Measurements from ENCODE around the gene ITPR3.

ITPR3 gene

DNA sequence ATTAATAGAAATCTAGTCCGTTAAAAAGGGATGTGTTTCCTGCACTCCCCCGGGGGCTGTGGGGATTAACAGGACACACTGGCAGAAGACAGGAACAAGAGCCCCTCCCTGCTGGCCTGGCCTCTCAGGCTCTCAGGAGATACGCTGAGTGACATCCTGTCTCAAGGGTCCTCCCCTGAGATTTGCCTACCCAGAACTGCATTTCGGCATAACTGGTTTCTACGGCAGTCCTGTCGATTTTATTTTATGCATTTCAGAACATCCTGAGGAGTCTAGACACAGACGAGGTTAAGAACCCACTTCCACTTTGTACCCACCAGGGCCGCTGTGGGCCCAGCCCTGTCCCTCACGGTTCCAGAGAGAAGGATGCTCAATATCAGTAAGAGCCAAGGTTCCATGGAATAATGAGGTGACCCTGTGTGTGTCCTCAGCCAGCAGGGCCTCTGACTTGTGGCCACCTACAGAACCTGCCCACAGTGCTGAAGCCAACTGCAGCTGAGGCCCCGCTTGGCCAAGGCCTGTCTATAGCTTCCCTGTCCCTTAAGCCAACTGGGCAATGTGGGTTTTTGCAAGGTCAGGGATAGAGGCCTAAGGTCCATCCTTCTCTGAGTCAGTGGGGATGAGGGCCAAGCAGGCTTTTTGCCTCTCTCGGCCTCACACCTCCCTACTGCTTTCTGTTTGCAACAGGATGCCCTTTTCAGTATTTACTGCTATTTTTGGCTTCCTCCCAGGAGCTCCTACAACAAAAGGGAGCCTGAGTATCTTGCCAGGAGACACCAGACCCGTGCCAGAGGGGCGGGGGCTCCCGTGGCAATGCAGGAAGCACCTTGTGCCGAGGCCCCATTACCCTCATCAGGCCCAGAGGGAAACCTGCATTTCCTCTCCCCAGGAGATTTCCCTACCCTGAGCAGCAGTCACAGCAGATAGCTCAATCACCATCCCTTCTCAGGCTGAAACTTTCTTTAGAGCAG, 75.7 kb downstream of the ITPR3 start:
- H3K4me3 ChIP-seq = no peak overlapping the region
- no peaks in the 10 kb centered on the region for H3K4me1 ChIP-seq
- in situ Hi-C loops (cut with MboI; ENCODE audit: low sequenced_read_pairs) = no loop called here
- peaks cover 84% of the 10 kb centered on the region for H3K36me3 ChIP-seq (replicated peaks)
- H3K9me3 ChIP-seq = no peaks in the 10 kb centered on the region
- H3K27me3 ChIP-seq (ENCODE audit: low read depth) = no peaks in the 10 kb centered on the region
- DNase-seq (ENCODE audit: low spot score in 2 of 2) = no peak

DNA sequence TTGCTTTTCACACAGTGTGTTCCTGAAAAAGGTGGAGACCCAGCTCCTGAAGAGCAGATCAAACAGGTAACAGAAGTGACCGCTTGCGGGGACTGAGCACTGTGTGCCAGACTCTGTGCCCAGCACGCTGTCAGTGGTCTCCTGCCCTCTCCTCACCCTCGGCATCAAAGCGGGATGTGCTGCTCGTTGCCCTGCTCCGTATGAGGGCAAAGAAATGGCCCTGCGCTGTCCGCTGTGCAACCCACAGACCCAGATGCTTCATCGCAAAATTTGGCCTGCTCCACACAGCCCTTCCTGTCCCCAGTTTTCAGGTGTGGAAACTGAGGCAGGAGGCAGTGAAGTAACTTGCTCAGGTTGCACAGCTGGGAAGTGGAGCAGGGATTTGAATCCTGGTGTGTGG, 76.7 kb downstream of the ITPR3 start:
- H3K4me1 ChIP-seq = no peaks in the 10 kb centered on the region
- H3K36me3 ChIP-seq (replicated peaks) = peaks cover 80% of the 10 kb centered on the region
- H3K27me3 ChIP-seq (ENCODE audit: low read depth) = no peaks in the 10 kb centered on the region
- H3K9me3 ChIP-seq = no peaks in the 10 kb centered on the region
- DNase-seq (ENCODE audit: low spot score in 2 of 2) = no peak
- H3K4me3 ChIP-seq = no peak overlapping the region
- in situ Hi-C loops (cut with MboI; ENCODE audit: low sequenced_read_pairs) = no loop called here

DNA sequence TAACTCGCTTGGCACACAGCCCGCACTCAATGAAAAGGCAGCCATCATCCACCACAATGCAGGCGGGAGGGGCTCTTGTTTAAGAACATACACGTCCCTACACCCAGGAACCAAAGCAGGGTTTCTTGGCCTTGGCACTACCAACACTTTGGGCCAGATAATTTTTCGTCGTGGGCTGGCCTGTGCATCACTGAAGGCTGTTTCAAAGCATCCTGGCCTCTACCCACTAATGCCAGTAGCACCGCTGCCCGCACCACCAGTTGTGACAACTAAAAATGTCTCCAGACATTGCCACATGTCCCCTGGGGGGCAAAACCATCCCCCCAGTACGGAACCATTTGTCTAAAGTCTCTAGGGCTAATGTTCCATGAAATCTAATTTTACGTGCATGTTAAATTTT, 77.4 kb downstream of the ITPR3 start:
- Histone ChIP-seq H3K36me3 (replicated peaks) (peaks cover 75% of the 10 kb centered on the region), H3K4me1 (no peaks in the 10 kb centered on the region), H3K9me3 (no peaks in the 10 kb centered on the region), H3K4me3 (no peak overlapping the region), H3K27me3 (ENCODE audit: low read depth) (no peaks in the 10 kb centered on the region)
- DNase-seq (ENCODE audit: low spot score in 2 of 2) = no peak
- in situ Hi-C loops (cut with MboI; ENCODE audit: low sequenced_read_pairs) = no loop called here

DNA sequence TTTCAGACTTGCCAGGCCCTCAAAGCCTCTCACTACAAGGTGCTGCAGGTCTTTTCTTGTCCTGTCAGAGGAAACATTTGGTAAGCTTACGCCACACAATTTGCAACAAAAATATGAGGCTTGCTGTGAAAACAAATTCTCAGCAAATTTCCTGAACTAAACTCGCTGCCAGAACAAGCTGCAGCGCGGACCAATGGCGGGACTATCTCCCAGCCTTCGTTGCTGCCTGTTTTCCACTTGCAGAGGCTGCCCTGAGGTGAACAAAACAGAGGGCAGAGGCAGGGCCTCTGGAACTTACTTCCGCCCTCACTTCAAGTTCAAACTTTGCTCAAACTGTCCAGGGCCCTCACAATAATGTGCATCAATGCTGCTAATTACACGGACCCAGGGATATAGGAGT, 78.0 kb downstream of the ITPR3 start:
- no peak for DNase-seq (ENCODE audit: low spot score in 2 of 2)
- Histone ChIP-seq H3K36me3 (replicated peaks) (peaks cover 71% of the 10 kb centered on the region), H3K27me3 (ENCODE audit: low read depth) (no peaks in the 10 kb centered on the region), H3K4me1 (no peaks in the 10 kb centered on the region), H3K9me3 (no peaks in the 10 kb centered on the region), H3K4me3 (no peak overlapping the region)
- in situ Hi-C loops (cut with MboI; ENCODE audit: low sequenced_read_pairs) = no loop called here

DNA sequence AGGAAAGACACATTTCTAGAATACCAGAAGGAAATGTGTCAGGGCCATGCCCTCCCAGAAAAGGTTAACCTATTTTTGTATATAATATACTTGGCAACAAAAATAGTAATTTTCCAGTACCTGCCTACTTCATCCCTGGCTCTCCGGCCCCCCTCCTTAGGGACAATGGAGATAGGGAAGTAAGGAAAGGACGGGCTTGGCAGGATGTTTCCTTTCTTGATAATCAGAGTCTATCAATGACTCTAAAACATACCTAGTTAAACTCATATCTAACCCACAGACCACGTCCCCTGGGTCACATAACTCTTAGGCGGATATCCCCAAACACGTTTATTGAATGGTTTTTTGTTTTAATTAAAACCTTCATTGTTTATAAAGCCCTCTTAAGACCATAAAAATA, 78.6 kb downstream of the ITPR3 start:
- no peak for DNase-seq (ENCODE audit: low spot score in 2 of 2)
- in situ Hi-C loops (cut with MboI; ENCODE audit: low sequenced_read_pairs) = loop anchor here (5.0 kb wide), 1 partner anchor 112 kb away; no protein-coding TSS in a partner anchor

DNA sequence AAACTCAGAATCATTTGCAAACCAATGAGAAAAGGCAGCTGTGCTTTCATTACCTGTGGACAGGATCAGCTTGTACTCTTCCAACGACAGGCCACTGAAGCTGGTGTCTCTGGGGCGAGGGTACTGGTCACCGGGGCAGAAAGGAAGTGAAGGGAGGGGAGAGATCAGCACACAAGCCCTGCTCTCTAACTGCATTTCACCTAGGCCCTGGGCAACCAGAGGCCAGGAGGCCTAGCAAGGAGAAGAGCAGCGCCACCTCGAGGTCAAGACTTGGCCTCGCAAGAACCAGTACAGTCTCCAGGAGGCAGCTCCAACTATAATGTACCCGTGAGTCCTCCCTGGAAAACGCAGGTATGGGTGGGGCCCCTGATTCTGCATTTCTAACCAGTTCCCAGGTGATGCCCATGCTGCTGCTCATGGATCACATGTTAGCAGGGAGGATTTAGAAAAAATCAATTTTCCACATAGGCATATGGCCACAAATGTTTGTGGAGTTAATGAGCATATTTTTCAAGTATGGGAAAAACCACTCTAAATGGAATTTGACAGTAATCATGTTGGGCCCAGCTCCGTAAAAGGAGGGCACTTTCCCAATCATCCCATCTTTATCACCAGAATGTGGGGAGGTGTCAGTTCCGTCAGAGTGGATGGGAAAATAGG, 79.4 kb downstream of the ITPR3 start:
- Histone ChIP-seq H3K9me3 (no peaks in the 10 kb centered on the region), H3K4me3 (no peak overlapping the region), H3K36me3 (replicated peaks) (peaks cover 60% of the 10 kb centered on the region), H3K27me3 (ENCODE audit: low read depth) (no peaks in the 10 kb centered on the region), H3K4me1 (no peaks in the 10 kb centered on the region)
- in situ Hi-C loops (cut with MboI; ENCODE audit: low sequenced_read_pairs) = loop anchor here (5.0 kb wide), 1 partner anchor 113 kb away; no protein-coding TSS in a partner anchor
- DNase-seq (ENCODE audit: low spot score in 2 of 2) = peak; percentile 42 to 84

More for the DNA sequence above, 78.6 kb downstream of the ITPR3 start:
- no peak overlapping the region for H3K4me3 ChIP-seq
- no peaks in the 10 kb centered on the region for H3K27me3 ChIP-seq (ENCODE audit: low read depth)
- H3K4me1 ChIP-seq = no peaks in the 10 kb centered on the region
- no peaks in the 10 kb centered on the region for H3K9me3 ChIP-seq
- H3K36me3 ChIP-seq (replicated peaks) = peaks cover 68% of the 10 kb centered on the region

DNA sequence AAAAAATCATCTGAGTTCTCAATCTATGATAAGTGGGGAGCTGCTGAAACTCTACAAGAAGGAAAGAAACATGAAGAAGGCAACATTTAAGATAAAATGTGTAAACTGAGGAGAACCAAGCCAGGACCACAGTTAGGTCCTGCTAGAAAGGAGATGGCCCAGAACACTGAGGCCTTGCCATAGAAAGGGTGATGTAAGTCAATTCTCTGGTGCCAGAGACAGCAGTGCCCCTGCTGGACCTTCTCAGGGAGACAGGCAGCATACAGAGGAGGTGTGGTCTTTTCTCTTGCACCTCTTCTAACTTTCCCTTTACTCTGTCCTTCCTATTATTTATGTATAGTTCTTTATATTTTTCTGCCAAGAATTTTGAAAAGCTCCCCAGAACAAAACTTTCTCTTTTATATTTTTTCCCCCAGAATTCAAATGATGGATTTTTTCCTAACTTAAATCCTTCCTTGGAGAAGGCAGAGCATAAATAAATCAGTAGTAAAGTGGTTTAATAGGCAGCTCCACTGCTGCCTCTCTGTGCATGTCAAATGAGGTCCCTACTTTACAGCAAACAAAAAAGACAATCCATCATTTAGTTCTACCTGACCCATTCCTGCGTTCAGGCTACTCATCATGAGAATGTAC, 81.3 kb downstream of the ITPR3 start:
- no peaks in the 10 kb centered on the region for H3K9me3 ChIP-seq
- DNase-seq (ENCODE audit: low spot score in 2 of 2) = no peak
- in situ Hi-C loops (cut with MboI; ENCODE audit: low sequenced_read_pairs) = loop anchor here (5.0 kb wide), 1 partner anchor 115 kb away; no protein-coding TSS in a partner anchor
- no peaks in the 10 kb centered on the region for H3K27me3 ChIP-seq (ENCODE audit: low read depth)
- peaks cover 43% of the 10 kb centered on the region for H3K36me3 ChIP-seq (replicated peaks)
- 0 out of 2 replicates have a peak, but pooled peaks cover 3% of the 10 kb centered on the region for H3K4me1 ChIP-seq
- no peak overlapping the region for H3K4me3 ChIP-seq

DNA sequence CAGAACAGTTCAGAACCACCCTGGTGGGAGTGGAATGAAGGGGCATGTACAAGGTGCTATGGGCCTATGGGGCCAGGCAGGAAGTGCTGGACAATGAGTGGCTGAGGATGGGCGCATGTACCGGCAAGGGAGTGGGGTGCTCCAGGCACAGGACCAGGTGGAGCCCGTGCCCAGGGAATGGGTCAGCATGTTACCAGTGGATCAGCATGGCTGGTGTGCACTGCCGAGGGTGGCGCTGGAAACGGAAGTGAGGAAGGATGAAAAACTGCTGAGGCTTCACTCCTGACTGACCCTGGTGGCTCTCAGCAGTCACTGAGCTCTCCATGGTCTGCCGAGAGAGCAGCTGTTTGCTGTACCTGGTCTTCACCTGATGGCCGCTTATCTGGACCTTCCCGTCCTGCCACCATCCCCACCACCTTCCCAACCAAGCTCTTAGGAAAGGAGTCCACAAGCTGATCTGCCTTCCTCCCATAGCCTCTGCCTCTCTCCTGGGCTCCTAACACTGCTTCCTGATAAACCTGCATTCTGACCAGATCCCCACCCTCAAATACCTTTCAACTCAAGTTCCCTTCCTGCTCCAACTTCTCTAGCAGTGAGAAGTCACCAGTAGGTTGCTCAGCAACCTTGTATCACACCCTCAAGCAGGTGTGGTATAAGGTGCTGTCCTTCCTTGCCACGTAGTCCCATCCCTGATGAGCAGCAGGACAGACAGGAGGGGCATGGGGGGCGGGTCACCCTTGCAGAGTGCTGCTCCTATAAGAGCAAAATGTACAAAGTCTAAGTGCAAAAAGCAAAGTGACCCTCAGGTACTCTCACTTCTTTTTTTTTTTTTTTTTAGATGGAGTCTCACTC, 83.3 kb downstream of the ITPR3 start:
- Histone ChIP-seq H3K9me3 (no peaks in the 10 kb centered on the region), H3K4me1 (peaks cover 6% of the 10 kb centered on the region; the same call in 1 of the 2 replicates), H3K36me3 (replicated peaks) (peaks cover 43% of the 10 kb centered on the region), H3K27me3 (ENCODE audit: low read depth) (no peaks in the 10 kb centered on the region), H3K4me3 (no peak overlapping the region)
- in situ Hi-C loops (cut with MboI; ENCODE audit: low sequenced_read_pairs) = loop anchor here (5.0 kb wide), 1 partner anchor 117 kb away; no protein-coding TSS in a partner anchor
- no peak for DNase-seq (ENCODE audit: low spot score in 2 of 2)

DNA sequence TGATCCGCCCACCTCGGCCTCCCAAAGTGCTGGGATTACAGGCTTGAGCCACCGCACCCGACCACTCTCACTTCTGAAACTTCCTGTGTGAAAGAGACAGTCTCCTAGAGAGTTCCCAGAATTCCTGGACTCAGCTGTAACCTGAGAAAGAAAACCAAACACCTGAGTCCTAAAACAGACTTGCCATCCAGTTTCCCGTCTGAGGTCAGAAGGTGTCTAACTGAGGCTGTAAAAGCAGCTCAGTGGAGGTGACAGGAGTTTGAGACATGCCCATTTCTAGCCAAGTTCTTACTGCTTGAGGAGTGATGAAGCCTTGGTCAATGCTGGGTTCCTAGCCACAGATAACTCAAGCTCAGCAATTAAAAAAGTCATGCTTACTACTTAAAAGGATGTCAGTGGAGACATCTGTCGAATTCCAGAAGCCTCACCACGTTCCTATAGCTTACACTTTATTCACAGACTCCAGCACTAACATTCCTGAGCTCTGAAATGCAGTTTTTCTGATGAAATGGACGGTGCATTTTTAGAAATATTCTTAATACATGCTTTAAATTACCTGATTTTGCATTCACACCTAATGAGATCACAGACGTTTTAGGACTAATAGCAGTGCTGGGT, 84.3 kb downstream of the ITPR3 start:
- H3K4me3 ChIP-seq = no peak overlapping the region
- peaks cover 41% of the 10 kb centered on the region for H3K36me3 ChIP-seq (replicated peaks)
- no peaks in the 10 kb centered on the region for H3K27me3 ChIP-seq (ENCODE audit: low read depth)
- H3K4me1 ChIP-seq = peaks cover 8% of the 10 kb centered on the region
- in situ Hi-C loops (cut with MboI; ENCODE audit: low sequenced_read_pairs) = no loop called here
- no peak for DNase-seq (ENCODE audit: low spot score in 2 of 2)
- no peaks in the 10 kb centered on the region for H3K9me3 ChIP-seq

DNA sequence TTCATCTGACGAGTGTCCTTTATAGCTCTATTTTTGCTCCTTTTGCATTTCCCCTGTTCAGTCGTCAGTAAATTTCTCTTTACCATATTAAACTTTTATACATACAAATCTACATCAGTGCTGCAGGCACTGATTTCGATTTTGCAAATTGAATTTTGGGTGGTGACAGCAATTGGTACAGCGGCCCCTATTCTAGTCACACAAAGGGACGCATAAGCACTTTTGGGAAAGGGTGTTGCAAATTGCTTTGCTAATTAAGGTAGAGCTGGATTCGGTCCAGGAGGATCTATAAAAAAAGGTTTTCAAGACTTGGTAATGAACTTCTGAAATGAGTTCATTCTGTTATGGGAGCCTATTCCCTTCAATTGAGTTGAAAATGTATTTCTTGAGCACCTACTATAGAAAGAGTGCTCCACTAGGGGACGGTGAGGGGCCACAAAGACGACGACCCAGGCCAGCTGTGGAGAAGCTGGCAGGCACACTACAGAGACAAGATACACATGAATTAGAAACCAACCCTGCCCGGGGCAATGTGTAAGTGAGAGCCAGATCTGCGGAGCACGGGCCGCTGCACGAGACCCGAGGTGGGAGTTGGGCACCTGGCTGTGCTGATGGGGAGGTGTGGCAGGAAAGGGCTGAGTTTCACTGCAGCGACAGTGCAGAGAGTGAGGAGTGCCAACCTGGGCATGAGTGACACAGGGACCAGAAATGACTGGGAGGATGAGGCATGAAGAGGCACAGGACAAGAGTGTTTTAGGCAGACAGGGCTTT, 85.0 kb downstream of the ITPR3 start:
- peak in 1 of 2 experiments; percentile 27 for DNase-seq (ENCODE audit: low spot score in 2 of 2)
- peaks cover 15% of the 10 kb centered on the region for H3K4me1 ChIP-seq
- peaks cover 39% of the 10 kb centered on the region for H3K36me3 ChIP-seq (replicated peaks)
- no peaks in the 10 kb centered on the region for H3K27me3 ChIP-seq (ENCODE audit: low read depth)
- no peaks in the 10 kb centered on the region for H3K9me3 ChIP-seq
- in situ Hi-C loops (cut with MboI; ENCODE audit: low sequenced_read_pairs) = no loop called here
- no peak overlapping the region for H3K4me3 ChIP-seq

DNA sequence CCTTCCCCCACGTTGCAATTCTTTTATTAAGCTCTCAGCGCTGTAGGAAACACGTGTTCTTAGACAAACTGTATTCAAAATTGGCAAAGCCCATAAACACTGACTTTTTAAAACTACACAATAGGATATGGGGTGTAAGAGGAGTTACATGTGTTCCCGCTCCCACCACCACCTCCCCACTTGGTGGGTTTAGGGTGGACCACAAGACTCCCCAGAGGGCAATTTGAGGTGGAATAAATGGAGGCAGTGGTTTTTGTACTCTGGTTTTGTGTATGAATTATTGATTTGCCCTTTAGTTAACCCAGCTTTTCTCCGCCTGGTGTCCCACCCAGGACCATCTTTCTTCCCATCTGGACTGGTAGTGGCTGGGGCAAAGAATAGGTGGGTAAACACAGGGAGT, 86.6 kb downstream of the ITPR3 start:
- Histone ChIP-seq H3K4me3 (no peak overlapping the region), H3K9me3 (no peaks in the 10 kb centered on the region; the same call in 1 of the 2 replicates), H3K4me1 (peaks cover 21% of the 10 kb centered on the region), H3K27me3 (ENCODE audit: low read depth) (no peaks in the 10 kb centered on the region), H3K36me3 (replicated peaks) (peaks cover 33% of the 10 kb centered on the region)
- in situ Hi-C loops (cut with MboI; ENCODE audit: low sequenced_read_pairs) = no loop called here
- no peak for DNase-seq (ENCODE audit: low spot score in 2 of 2)

DNA sequence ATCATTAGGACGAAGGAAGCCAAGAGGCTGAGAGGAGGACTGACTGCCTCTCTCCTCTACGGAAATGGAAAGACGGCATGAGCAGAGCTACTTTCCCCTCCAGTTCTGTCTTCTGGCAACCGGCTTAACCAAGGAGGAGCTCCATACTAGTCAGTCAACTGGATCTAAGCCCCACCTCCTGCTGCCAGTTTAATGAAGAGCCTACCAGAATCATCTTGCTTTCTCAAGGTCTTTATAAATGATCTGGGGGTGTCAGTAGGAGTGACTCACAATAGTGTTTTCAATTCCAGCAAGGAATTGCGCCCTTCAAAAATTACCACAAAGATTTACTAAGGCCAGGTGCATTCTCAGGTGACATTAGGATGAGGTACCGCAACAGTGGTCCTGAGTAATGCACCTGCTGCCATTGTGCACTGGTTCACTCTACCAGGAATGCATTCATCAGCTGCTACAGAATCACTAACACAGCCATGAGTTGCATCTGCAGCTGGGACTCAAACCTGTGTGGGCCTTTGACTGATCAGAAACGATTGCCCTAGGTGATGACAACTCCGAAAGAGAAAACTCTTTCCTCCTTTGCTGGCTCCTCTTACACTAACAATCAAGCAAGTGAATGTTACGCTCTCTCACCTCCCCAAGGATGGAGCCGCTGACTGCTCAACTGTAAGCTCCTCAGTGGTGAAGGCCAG, 87.5 kb downstream of the ITPR3 start:
- no peak overlapping the region for H3K4me3 ChIP-seq
- in situ Hi-C loops (cut with MboI; ENCODE audit: low sequenced_read_pairs) = no loop called here
- H3K36me3 ChIP-seq (replicated peaks) = peaks cover 31% of the 10 kb centered on the region
- H3K4me1 ChIP-seq = peaks cover 21% of the 10 kb centered on the region
- no peak for DNase-seq (ENCODE audit: low spot score in 2 of 2)
- H3K27me3 ChIP-seq (ENCODE audit: low read depth) = no peaks in the 10 kb centered on the region
- H3K9me3 ChIP-seq = no peaks in the 10 kb centered on the region; the same call in 1 of the 2 replicates

Data from HAP-1 (cell line).